ENCODE results near the gene TLE5. TPM values are rescaled to one million over a fixed set of nuclear protein-coding genes. Genes with fewer than 3 reads are reported as not detected.

Gene TLE5
- total and polyA plus RNA-seq, 9 of the 15 experiments (the other 6 are each of a cell fraction or from before 2014, with no cell fraction given), result 2.0 to 347 (median 235) TPM

GRCh38 chr19:3007975-3008374 is 54.3 kb downstream of the TLE5 start (continued):
- TF ChIP-seq, protein P1, sequence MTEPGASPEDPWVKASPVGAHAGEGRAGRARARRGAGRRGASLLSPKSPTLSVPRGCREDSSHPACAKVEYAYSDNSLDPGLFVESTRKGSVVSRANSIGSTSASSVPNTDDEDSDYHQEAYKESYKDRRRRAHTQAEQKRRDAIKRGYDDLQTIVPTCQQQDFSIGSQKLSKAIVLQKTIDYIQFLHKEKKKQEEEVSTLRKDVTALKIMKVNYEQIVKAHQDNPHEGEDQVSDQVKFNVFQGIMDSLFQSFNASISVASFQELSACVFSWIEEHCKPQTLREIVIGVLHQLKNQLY (CRISPR knock-in tag; conservative IDR thresholded peaks at IDR 0.05), result no peak
- TF ChIP-seq, protein P2, sequence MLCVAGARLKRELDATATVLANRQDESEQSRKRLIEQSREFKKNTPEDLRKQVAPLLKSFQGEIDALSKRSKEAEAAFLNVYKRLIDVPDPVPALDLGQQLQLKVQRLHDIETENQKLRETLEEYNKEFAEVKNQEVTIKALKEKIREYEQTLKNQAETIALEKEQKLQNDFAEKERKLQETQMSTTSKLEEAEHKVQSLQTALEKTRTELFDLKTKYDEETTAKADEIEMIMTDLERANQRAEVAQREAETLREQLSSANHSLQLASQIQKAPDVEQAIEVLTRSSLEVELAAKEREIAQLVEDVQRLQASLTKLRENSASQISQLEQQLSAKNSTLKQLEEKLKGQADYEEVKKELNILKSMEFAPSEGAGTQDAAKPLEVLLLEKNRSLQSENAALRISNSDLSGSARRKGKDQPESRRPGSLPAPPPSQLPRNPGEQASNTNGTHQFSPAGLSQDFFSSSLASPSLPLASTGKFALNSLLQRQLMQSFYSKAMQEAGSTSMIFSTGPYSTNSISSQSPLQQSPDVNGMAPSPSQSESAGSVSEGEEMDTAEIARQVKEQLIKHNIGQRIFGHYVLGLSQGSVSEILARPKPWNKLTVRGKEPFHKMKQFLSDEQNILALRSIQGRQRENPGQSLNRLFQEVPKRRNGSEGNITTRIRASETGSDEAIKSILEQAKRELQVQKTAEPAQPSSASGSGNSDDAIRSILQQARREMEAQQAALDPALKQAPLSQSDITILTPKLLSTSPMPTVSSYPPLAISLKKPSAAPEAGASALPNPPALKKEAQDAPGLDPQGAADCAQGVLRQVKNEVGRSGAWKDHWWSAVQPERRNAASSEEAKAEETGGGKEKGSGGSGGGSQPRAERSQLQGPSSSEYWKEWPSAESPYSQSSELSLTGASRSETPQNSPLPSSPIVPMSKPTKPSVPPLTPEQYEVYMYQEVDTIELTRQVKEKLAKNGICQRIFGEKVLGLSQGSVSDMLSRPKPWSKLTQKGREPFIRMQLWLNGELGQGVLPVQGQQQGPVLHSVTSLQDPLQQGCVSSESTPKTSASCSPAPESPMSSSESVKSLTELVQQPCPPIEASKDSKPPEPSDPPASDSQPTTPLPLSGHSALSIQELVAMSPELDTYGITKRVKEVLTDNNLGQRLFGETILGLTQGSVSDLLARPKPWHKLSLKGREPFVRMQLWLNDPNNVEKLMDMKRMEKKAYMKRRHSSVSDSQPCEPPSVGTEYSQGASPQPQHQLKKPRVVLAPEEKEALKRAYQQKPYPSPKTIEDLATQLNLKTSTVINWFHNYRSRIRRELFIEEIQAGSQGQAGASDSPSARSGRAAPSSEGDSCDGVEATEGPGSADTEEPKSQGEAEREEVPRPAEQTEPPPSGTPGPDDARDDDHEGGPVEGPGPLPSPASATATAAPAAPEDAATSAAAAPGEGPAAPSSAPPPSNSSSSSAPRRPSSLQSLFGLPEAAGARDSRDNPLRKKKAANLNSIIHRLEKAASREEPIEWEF (CRISPR knock-in tag; IDR thresholded peaks at IDR 0.05), result no peak
- TF ChIP-seq ETV5 (CRISPR knock-in tag; IDR thresholded peaks at IDR 0.05; ENCODE audit: low read depth), result no peak
- no peak for TF ChIP-seq PTBP1 (IDR thresholded peaks at IDR 0.05; ENCODE audit: low read depth, low read length)

Data from K562 (cell line).